Adrenal gland (tissue), 12 donors: Measurements from ENCODE around the gene CSAD. TPM values are rescaled to one million over a fixed set of nuclear protein-coding genes. Genes with fewer than 3 reads are reported as not detected.
A peak's percentile ranks its signal among the peaks of the same experiment; 100 is the strongest.

Experiments
- DNase-seq, 7 donors: peaks; one replicate each; pipeline ENCODE4 v3.0.0-alpha.2; 2019 to 2020
- H3K27ac ChIP-seq, 5 donors: fragments of 200-600 bp; sonication (generic) in 4 of 5; 1 replicate in 3 of 5; 2 replicates in 2 of 5; pipeline versions ENCODE4 v1.5.1 to v1.8.0; 2016 to 2020; ENCODE audit warnings: mild to moderate bottlenecking in 1 of 5
- H3K27me3 ChIP-seq: fragments of 200-600 bp; 2 replicates; pipeline ENCODE4 v1.8.0; 2021
- H3K36me3 ChIP-seq, 2 donors: fragments of 200-600 bp; replicated peaks in 1 of 2; 1 replicate in 1 of 2; 2 replicates in 1 of 2; pipeline versions ENCODE4 v1.5.1 to v1.8.0; 2018 to 2022
- H3K4me1 ChIP-seq, 2 donors: fragments of 200-600 bp; replicated peaks in 1 of 2; 1 replicate in 1 of 2; 2 replicates in 1 of 2; pipeline versions ENCODE4 v1.5.1 to v1.8.0; 2018 to 2021
- H3K4me3 ChIP-seq, 4 donors: fragments of 200-600 bp; sonication (generic) in 3 of 4; one replicate each; pipeline ENCODE4 v1.5.1; 2016 to 2018
- H3K9me3 ChIP-seq, 3 donors: fragments of 200-600 bp; sonication (generic) in 1 of 3; replicated peaks in 1 of 3; 1 replicate in 2 of 3; 2 replicates in 1 of 3; pipeline versions ENCODE4 v1.5.1 to v1.8.0; 2016 to 2021
- POLR2A ChIP-seq, 2 donors: fragments of 450-650 bp; IDR thresholded peaks; one replicate each; pipeline ENCODE4 v1.6.1; 2017; ENCODE audit warnings: antibody characterized with exemption in 2 of 2, mild to moderate bottlenecking in 2 of 2, moderate library complexity in 1 of 2
- WGBS, 4 donors: extraction: QIAGEN DNeasy Blood & Tissue Kit in 2 of 4; methylation state at CpG; one replicate each; pipeline versions ENCODE4 v1.1.5 to v1.1.7; 2013 to 2017; 5-methylcytosine and 5-hydroxymethylcytosine counted together
- intact Hi-C, 2 donors: fragments of 100-400 bp; cut with DNase I; formaldehyde crosslinking; loops; one replicate each; pipeline versions ENCODE4 v1.14.1 to v1.15.0; 2022 to 2023
- polyA plus RNA-seq, 3 donors: library from polyadenylated mRNA; stranded (reverse); fragments of 200-250 nt in 2 of 3; fragments of 350-450 nt in 1 of 3; fragmentation: Illumina TruSeq in 1 of 3; extraction: RNeasy Lipid Tissue Mini Kit (QIAGEN cat#74804) in 1 of 3; gene quantifications; one replicate each; pipeline ENCODE4 v1.2.3, GENCODE V29; 2013 to 2014
- total RNA-seq, 9 donors: library from RNA; depleted of rRNA in 4 of 9; stranded (reverse); fragments of >200 nt in 4 of 9; fragments of 120-200 nt in 1 of 9; fragmentation: NEBNext Ultra II Directional in 1 of 9; extraction: Animal tissue kit (Norgen Biotek cat#: 25700) in 1 of 9; gene quantifications; one replicate each; pipeline versions ENCODE4 v1.1.0 to v1.2.4, GENCODE V29; 2013 to 2023
- TF ChIP-seq, protein P1 (sequence below), 6 experiments: fragments of 450-650 bp in 4 of 6; fragments of 200-600 bp in 2 of 6; sonication (generic) in 1 of 6; IDR thresholded peaks; 1 replicate in 5 of 6; 2 replicates in 1 of 6; pipeline versions ENCODE4 v1.5.1 to v1.8.0; 2016 to 2021; ENCODE audit warnings: antibody characterized with exemption in 6 of 6, mild to moderate bottlenecking in 2 of 6, moderate library complexity in 1 of 6
- donor health status: healthy with polysubstance abuse.
- donor health status: Bipolar disorder and iron deficiency.
- donor health status: DM: yes; HTN: yes; CAD: no.
- donor health status: DM: no; HTN: no; CAD: no.
- donor health status: DM: no; HTN: no; CAD: no.
- donor health status: DM: yes; HTN: yes; CAD: no.

Gene CSAD
- total and polyA plus RNA-seq, 12 donors: 2.3 to 140 (median 20.6) TPM

DNA sequence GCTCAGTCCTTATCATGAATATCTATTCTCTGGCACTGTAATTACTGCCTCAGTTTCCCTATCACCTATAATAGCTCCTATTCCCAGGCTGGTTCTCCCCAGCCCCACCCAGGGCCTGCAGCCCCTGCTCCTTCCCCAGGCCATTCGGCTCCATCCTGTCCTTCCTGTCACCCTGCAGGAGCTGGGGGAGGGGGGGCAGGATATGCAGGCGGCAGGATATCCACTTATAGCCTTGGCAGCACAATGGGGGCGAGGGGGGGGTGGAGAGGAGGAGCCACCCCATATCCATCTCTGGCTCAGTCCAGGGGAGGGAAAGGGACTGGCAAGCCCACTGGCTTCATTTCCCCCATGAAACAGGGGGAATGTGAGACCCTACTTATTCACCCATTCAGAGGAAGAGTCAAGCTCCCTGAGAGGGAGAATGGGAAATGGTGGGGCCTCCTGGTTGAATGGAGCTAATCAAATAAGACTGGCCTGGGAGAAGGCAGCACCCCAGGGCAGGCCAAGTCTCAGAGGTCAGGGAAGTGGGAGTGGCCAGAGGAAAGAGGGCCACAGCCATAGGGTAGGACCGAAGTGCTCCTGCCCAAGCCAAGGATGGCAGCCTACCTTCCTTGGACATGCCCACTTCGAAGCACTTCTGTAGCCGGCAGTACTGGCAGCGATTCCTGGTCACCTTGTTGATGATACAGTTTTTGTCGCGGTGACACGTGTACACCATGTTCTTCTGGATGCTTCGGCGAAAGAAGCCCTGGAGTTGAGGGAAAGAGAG, 34.1 kb upstream of the CSAD start:
- intact Hi-C loops: loop anchor here (5.0 to 10.0 kb wide), 4 partner anchors 37 to 210 kb away; partner anchors contain the start of gene AMHR2 (in 1 of the 2)
- no peak for TF ChIP-seq POLR2A (IDR thresholded peaks at IDR 0.05)
- TF ChIP-seq, protein P1, sequence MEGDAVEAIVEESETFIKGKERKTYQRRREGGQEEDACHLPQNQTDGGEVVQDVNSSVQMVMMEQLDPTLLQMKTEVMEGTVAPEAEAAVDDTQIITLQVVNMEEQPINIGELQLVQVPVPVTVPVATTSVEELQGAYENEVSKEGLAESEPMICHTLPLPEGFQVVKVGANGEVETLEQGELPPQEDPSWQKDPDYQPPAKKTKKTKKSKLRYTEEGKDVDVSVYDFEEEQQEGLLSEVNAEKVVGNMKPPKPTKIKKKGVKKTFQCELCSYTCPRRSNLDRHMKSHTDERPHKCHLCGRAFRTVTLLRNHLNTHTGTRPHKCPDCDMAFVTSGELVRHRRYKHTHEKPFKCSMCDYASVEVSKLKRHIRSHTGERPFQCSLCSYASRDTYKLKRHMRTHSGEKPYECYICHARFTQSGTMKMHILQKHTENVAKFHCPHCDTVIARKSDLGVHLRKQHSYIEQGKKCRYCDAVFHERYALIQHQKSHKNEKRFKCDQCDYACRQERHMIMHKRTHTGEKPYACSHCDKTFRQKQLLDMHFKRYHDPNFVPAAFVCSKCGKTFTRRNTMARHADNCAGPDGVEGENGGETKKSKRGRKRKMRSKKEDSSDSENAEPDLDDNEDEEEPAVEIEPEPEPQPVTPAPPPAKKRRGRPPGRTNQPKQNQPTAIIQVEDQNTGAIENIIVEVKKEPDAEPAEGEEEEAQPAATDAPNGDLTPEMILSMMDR (IDR thresholded peaks at IDR 0.05): no peak
- H3K36me3 ChIP-seq: peaks cover 0 to 36% of the 10 kb centered on the region in 2 donors
- no peaks in the 10 kb centered on the region for H3K9me3 ChIP-seq
- 63 to 80% (median 69%) methylated on average over 10 to 12 of the region's 12 CpGs for WGBS, 4 donors
- no peak overlapping the region for H3K4me3 ChIP-seq
- H3K27ac ChIP-seq: peak overlapping the region in 2 of 5 donors; percentile 47 to 97
- H3K27me3 ChIP-seq: no peaks in the 10 kb centered on the region
- peak in 6 of 7 donors; percentile 57 to 83 (median 62) for DNase-seq
- H3K4me1 ChIP-seq: peaks cover 24 to 41% of the 10 kb centered on the region in 2 donors

DNA sequence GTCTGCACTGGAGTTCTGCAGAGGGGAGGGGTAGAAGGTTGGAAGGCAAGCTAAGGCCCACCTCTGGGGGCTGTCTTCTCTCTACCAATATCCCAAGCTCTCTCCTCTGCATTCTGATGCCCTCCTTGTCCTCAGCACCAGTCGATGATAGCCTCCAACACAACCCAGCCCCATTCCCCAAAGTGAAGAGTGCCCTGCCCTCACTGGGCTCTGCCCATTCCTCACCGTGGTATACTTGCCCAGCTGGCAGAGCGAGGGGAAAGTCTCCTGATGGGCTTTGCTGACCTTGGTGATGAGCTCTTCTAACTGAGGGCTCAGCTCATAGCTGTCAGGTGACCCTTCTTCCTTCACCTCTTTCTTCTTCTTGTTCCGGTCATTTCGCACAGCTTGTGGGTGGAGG, 33.5 kb upstream of the CSAD start:
- no peaks in the 10 kb centered on the region for H3K27me3 ChIP-seq
- WGBS, 4 donors: 83 to 85% (median 84%) methylated on average over 5 of the region's 5 CpGs
- no peak for DNase-seq
- intact Hi-C loops: loop anchor here (5.0 to 10.0 kb wide), 4 partner anchors 38 to 211 kb away; partner anchors contain the start of gene AMHR2 (in 1 of the 2)
- peaks cover 0 to 36% of the 10 kb centered on the region in 2 donors for H3K36me3 ChIP-seq
- H3K9me3 ChIP-seq: no peaks in the 10 kb centered on the region
- peaks cover 24 to 39% of the 10 kb centered on the region in 2 donors for H3K4me1 ChIP-seq
- no peak overlapping the region for H3K4me3 ChIP-seq
- H3K27ac ChIP-seq: peak overlapping the region in 1 of 5 donors; percentile 97
- TF ChIP-seq POLR2A (IDR thresholded peaks at IDR 0.05): no peak
- TF ChIP-seq, protein P1 (IDR thresholded peaks at IDR 0.05): no peak

DNA sequence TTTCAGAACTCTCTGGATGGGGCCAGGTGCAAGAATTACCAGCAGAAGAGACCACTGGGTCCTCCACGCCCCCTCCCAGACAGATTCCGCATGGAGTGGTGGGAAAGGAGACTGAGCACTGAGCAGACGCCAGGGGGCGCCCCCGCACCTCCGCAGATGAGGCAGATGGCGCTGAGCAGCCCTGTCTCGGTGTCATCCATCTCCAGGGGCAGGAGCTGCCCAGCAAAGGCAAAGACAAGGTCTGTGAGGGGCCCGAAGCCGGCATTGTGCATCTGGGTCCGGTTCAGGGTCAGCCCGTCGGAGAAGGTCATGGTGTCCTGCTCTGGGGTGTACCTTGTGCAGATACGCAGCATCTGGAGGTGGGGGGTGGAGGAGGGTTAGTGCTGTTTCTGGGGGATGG, 32.6 kb upstream of the CSAD start:
- peaks cover 0 to 36% of the 10 kb centered on the region in 2 donors for H3K36me3 ChIP-seq

DNA sequence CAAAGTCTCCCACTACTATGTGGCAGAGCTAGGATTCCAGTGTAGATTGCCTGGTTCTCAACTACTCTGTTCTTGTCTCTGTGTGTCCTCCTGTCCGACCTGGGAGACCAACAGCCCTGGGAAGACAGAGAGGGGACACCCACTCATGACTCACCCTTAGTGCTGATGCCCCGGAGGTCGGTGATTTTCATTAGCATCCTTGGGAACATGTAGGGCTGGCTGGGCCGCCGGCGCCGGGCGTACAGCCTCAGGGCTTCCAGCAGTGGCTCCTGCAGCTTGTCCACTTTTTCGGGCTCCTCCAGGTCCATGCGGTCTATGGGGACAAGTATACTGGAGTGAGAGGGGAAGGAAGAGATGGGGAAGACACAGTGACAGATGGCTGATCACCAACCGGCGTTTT, 32.2 kb upstream of the CSAD start:
- H3K4me1 ChIP-seq: peaks cover 11 to 35% of the 10 kb centered on the region in 2 donors
- 25 to 42% (median 36%) methylated on average over 12 of the region's 12 CpGs for WGBS, 4 donors
- DNase-seq: no peak
- H3K4me3 ChIP-seq: no peak overlapping the region
- peaks cover 0 to 36% of the 10 kb centered on the region in 2 donors for H3K36me3 ChIP-seq
- intact Hi-C loops: loop anchor here (2.0 to 10.0 kb wide), 5 partner anchors 38 to 212 kb away; partner anchors contain the start of gene AMHR2 (in 1 of the 2)
- H3K27ac ChIP-seq: no peak overlapping the region
- no peaks in the 10 kb centered on the region for H3K27me3 ChIP-seq
- no peak for TF ChIP-seq POLR2A (IDR thresholded peaks at IDR 0.05)
- TF ChIP-seq, protein P1 (IDR thresholded peaks at IDR 0.05): no peak
- no peaks in the 10 kb centered on the region for H3K9me3 ChIP-seq

More for the DNA sequence above, 32.6 kb upstream of the CSAD start:
- WGBS, 4 donors: 6 to 9% (median 9%) methylated on average over 4 to 14 of the region's 14 CpGs
- no peaks in the 10 kb centered on the region for H3K9me3 ChIP-seq
- H3K4me3 ChIP-seq: no peak overlapping the region
- intact Hi-C loops: loop anchor here (2.0 to 10.0 kb wide), 5 partner anchors 37 to 211 kb away; partner anchors contain the start of gene AMHR2 (in 1 of the 2)
- H3K27ac ChIP-seq: peak overlapping the region in 1 of 5 donors; percentile 97
- H3K4me1 ChIP-seq: peaks cover 15 to 37% of the 10 kb centered on the region in 2 donors
- DNase-seq: peak; percentile 82 to 93 (median 88)
- TF ChIP-seq, protein P1 (IDR thresholded peaks at IDR 0.05): peak; percentile 94 to 98 (median 96)
- no peak for TF ChIP-seq POLR2A (IDR thresholded peaks at IDR 0.05)
- no peaks in the 10 kb centered on the region for H3K27me3 ChIP-seq
